Measurements from ENCODE around the gene RBM4. TPM values are rescaled to one million over a fixed set of nuclear protein-coding genes. Genes with fewer than 3 reads are reported as not detected.

The RBM4 gene
- total RNA-seq, 1 experiment from 2014 or later: 272 TPM

- Histone ChIP-seq H3K4me1 (ENCODE audit: insufficient read depth, low read length) (no peaks in the 10 kb centered on the region; the same call in 1 of the 2 replicates), H3T11ph (ENCODE audit: low read length) (no peak overlapping the region), H3K23me2 (ENCODE audit: insufficient read length, low read depth, low read length, poor library complexity, severe bottlenecking) (peaks cover 14% of the 10 kb centered on the region), H3K27ac (ENCODE audit: insufficient read length, low read depth, low read length) (no peak overlapping the region), H3K79me2 (ENCODE audit: insufficient read depth, low read length) (no peaks in the 10 kb centered on the region; the same call in 1 of the 2 replicates), H4K5ac (ENCODE audit: insufficient read length, low read depth, low read length) (no peak overlapping the region), H3K27me3 (ENCODE audit: insufficient read depth, low read length) (no peaks in the 10 kb centered on the region), H2BK5ac (ENCODE audit: insufficient read length, low read length) (no peak overlapping the region), H4K91ac (ENCODE audit: insufficient read length, low read depth, low read length) (no peak overlapping the region), H3K4ac (ENCODE audit: low read depth, low read length) (no peak overlapping the region), H2BK15ac (ENCODE audit: low read depth, low read length) (no peak overlapping the region), H3K9me3 (ENCODE audit: control insufficient read depth, low read depth, low read length) (no peaks in the 10 kb centered on the region), H2BK120ac (ENCODE audit: low read depth, low read length, poor library complexity, severe bottlenecking) (no peak overlapping the region), H3K4me2 (ENCODE audit: insufficient read depth, insufficient read length, low read length) (peak overlapping the region; percentile 97), H3K18ac (ENCODE audit: insufficient read length, low read depth, low read length) (no peak overlapping the region), H4K8ac (replicated peaks; ENCODE audit: insufficient read length, low read depth, low read length) (no peak overlapping the region), H2BK20ac (ENCODE audit: low read depth, low read length, poor library complexity, severe bottlenecking) (no peak overlapping the region), H3K79me1 (ENCODE audit: insufficient read depth, low read depth, low read length, poor library complexity, severe bottlenecking) (peaks cover 3% of the 10 kb centered on the region), H4K20me1 (ENCODE audit: control insufficient read depth, insufficient read depth, insufficient read length) (no peaks in the 10 kb centered on the region), H2AK5ac (ENCODE audit: insufficient read length, low read length) (no peak overlapping the region), H3K14ac (ENCODE audit: insufficient read depth, low read length) (no peak overlapping the region), H3K9ac (ENCODE audit: extremely low read depth, insufficient read length, low read length) (no peak overlapping the region), H3K23ac (ENCODE audit: insufficient read length, low read depth, low read length) (no peak overlapping the region), H2BK12ac (ENCODE audit: insufficient read length, low read depth, low read length) (no peak overlapping the region), H2AFZ (ENCODE audit: low read length) (no peak overlapping the region), H3K56ac (ENCODE audit: insufficient read length, low read depth, low read length) (no peak overlapping the region)
- no peak for TF ChIP-seq CTCF (conservative IDR thresholded peaks at IDR 0.05)
- peak overlapping the region in 2 of 3 experiments; percentile 99; a peak in 4 of 7 replicates for H3K27ac Mint-ChIP-seq
- DNase-seq: no peak
- peak overlapping the region; percentile 81 to 90 for H3K4me3 Mint-ChIP-seq
- WGBS (ENCODE audit: extremely low coverage, insufficient read length, low lambda C conversion rate): no CpG with 5 or more reads among the region's 16 CpGs
- H3K9me3 Mint-ChIP-seq: no peaks in the 10 kb centered on the region
- H3K4me1 Mint-ChIP-seq: peaks cover 25 to 31% of the 10 kb centered on the region in 2 experiments
- H3K27me3 Mint-ChIP-seq (ENCODE audit: low read depth): no peaks in the 10 kb centered on the region; the same call in 1 of the 2 replicates
- H3K36me3 Mint-ChIP-seq (ENCODE audit: insufficient read depth in 1 of 3, low read depth in 3 of 3): peaks cover 0 to 24% (median 20%) of the 10 kb centered on the region in 3 experiments; a peak in 5 of 7 replicates
Measured at GRCh38 chr11:66676282-66676919, 37.9 kb downstream of the RBM4 start.
